Uterus (tissue), 4 donors: ENCODE measurements around the gene RAB42. TPM values are rescaled to one million over a fixed set of nuclear protein-coding genes. Genes with fewer than 3 reads are reported as not detected.
"Not testable (repeated sequence)": the region's sequence is repeated elsewhere in the genome, so short reads cannot be mapped to it uniquely, and the experiment has no call there.

ENCODE experiments used
- DNase-seq, 2 donors: peaks; one replicate each; pipeline ENCODE4 v3.0.0-alpha.2; 2019 to 2020
- H3K27ac ChIP-seq, 2 donors: fragments of 200-600 bp; sonication (generic); 1 replicate in 1 of 2; 2 replicates in 1 of 2; pipeline ENCODE4 v1.5.1; 2016 to 2018
- H3K27me3 ChIP-seq, 2 donors: fragments of 200-600 bp; sonication (generic); one replicate each; pipeline ENCODE4 v1.5.1; 2018 to 2019; ENCODE audit warnings: control low read depth in 1 of 2
- H3K36me3 ChIP-seq, 2 donors: fragments of 200-600 bp; sonication (generic); one replicate each; pipeline ENCODE4 v1.5.1; 2019; ENCODE audit warnings: control low read depth in 1 of 2
- H3K4me1 ChIP-seq, 2 donors: fragments of 200-600 bp; sonication (generic); one replicate each; pipeline ENCODE4 v1.5.1; 2018 to 2019; ENCODE audit warnings: control low read depth in 1 of 2
- H3K4me3 ChIP-seq, 2 donors: fragments of 200-600 bp; sonication (generic); 1 replicate in 1 of 2; 2 replicates in 1 of 2; pipeline ENCODE4 v1.5.1; 2018 to 2019; ENCODE audit warnings: mild to moderate bottlenecking in 1 of 2
- H3K9me3 ChIP-seq, 2 donors: fragments of 200-600 bp; sonication (generic); one replicate each; pipeline ENCODE4 v1.5.1; 2019; ENCODE audit warnings: control low read depth in 1 of 2
- POLR2A ChIP-seq, 2 donors: fragments of 450-650 bp; IDR thresholded peaks; one replicate each; pipeline ENCODE4 v1.6.1; 2016; ENCODE audit warnings: antibody characterized with exemption in 2 of 2, mild to moderate bottlenecking in 1 of 2, moderate library complexity in 1 of 2
- intact Hi-C: fragments of 100-400 bp; cut with DNase I; formaldehyde crosslinking; loops from one replicate; pipeline ENCODE4 v1.15.1; 2023; ENCODE audit warnings: low total_unique reads
- total RNA-seq, 4 donors: library from RNA; depleted of rRNA in 3 of 4; stranded (reverse); fragments of >200 nt in 3 of 4; gene quantifications; one replicate each; pipeline versions ENCODE4 v1.1.0 to v1.2.4, GENCODE V29; 2014 to 2023
- TF ChIP-seq, protein P1 (sequence below), 4 experiments: fragments of 200-600 bp in 2 of 4; fragments of 450-650 bp in 2 of 4; sonication (generic) in 2 of 4; IDR thresholded peaks; one replicate each; pipeline ENCODE4 v1.5.1; 2016 to 2019; ENCODE audit warnings: antibody characterized with exemption in 4 of 4, mild to moderate bottlenecking in 2 of 4, moderate library complexity in 1 of 4
- donor health status: DM: yes; HTN: yes; CAD: no.

The RAB42 gene
- total RNA-seq, 4 donors from 2014 or later: 3.0 to 15.6 TPM; not detected in 2

DNA sequence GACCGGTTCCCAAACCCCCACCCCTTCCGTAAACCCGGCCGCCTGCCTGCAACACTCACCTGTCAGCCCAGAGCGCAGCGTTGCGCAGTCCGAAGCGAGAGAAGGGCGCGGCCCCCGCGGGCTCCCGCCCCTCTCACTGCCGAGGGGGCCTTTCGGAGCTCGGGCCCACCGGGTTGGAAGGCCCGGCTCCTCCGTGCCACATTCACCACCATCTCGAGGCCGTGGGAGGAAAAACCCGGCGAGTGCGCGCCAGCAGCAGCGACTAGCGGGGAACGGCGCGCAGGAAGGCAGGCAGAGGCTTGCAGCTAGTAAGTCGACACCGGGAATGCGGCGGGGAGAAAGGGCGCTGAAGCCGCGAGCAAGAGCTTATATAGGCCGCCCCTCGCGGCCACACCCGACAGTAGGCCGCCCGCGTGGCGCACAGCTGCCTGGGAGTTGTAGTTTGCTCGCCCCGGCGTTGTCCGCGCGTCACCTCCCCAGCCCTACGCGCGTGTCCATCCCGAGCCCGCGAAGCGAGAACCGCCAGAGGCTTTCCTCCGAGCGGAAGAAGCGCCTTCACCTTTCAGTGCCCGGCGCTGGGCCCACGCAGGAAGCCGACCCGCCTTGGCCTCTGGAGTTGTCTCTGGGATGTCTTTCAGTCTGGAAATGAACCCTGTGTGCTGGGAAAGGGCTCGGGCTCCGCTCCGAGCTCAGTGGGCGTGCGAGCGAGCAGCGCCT, 10.4 kb upstream of the RAB42 start:
- no peaks in the 10 kb centered on the region for H3K27me3 ChIP-seq
- DNase-seq: peak; percentile 96
- H3K27ac ChIP-seq: peak overlapping the region; percentile 90 to 94
- intact Hi-C loops: no loop called here
- no peaks in the 10 kb centered on the region for H3K4me1 ChIP-seq
- no peaks in the 10 kb centered on the region for H3K36me3 ChIP-seq
- TF ChIP-seq POLR2A (IDR thresholded peaks at IDR 0.05): peak; percentile 80 to 91
- TF ChIP-seq, protein P1, sequence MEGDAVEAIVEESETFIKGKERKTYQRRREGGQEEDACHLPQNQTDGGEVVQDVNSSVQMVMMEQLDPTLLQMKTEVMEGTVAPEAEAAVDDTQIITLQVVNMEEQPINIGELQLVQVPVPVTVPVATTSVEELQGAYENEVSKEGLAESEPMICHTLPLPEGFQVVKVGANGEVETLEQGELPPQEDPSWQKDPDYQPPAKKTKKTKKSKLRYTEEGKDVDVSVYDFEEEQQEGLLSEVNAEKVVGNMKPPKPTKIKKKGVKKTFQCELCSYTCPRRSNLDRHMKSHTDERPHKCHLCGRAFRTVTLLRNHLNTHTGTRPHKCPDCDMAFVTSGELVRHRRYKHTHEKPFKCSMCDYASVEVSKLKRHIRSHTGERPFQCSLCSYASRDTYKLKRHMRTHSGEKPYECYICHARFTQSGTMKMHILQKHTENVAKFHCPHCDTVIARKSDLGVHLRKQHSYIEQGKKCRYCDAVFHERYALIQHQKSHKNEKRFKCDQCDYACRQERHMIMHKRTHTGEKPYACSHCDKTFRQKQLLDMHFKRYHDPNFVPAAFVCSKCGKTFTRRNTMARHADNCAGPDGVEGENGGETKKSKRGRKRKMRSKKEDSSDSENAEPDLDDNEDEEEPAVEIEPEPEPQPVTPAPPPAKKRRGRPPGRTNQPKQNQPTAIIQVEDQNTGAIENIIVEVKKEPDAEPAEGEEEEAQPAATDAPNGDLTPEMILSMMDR (IDR thresholded peaks at IDR 0.05): peak; percentile 6 to 54 (median 13)
- no peaks in the 10 kb centered on the region for H3K9me3 ChIP-seq
- H3K4me3 ChIP-seq: peak overlapping the region; percentile 84 to 99

DNA sequence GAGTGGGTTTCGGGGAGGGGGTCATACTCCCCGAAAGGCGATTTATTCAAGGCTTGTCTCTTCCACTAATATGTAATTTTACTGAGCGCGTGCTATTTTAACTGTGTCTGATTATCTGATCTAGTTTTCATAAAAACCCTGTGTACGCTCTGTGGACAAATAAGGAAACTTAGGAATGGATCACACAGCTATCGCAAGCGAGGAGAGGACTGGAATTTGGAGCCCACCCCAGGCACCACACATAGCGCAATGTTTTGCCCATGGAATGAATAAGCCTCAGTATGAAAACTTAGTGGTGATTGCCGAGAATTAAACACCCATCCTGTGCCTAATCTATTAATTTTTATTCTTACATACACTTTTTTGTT, 9.8 kb upstream of the RAB42 start:
- no peaks in the 10 kb centered on the region for H3K9me3 ChIP-seq
- TF ChIP-seq, protein P1 (IDR thresholded peaks at IDR 0.05): no peak
- TF ChIP-seq POLR2A (IDR thresholded peaks at IDR 0.05): no peak
- H3K36me3 ChIP-seq: no peaks in the 10 kb centered on the region
- peak overlapping the region; percentile 90 to 94 for H3K27ac ChIP-seq
- peak overlapping the region; percentile 84 to 99 for H3K4me3 ChIP-seq
- intact Hi-C loops: no loop called here
- no peaks in the 10 kb centered on the region for H3K4me1 ChIP-seq
- H3K27me3 ChIP-seq: no peaks in the 10 kb centered on the region
- no peak for DNase-seq

DNA sequence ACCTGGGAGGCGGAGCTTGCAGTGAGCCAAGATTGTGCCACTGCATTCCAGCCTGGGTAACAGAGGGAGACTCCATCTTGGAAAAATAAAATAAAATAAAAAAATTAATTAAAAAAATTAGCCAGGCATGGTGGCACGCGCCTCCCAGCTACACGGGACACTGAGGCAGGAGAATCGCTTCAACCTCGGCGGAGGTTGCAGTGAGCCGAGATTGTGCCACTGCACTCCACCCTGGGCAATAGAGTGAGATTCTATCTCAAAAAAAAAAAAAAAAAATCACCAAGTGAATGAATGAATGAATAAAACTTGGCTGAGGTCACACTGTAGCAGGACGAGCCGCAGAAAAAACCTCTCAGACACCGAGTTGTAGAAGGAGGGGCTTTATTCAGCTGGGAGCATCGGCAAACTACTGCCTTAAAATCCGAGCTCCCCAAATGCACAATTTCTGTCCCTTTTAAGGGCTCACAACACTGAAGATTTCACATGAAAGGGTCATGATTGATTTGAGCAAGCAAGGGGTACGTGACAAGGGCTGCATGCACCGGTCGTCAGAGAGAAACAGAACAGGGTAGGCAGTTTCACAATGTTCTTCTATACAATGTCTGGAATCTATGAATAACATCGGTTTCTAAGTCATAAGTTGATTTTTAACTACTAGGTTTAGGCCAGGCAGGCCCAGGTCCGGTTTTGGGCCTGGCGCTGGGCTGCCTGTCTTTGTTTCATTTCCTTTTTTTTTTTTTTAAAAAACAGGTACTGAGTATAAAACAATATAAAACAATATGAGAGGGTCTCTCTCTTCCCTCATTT, 5.3 kb upstream of the RAB42 start:
- H3K4me1 ChIP-seq, H3K4me3 ChIP-seq, H3K36me3 ChIP-seq, H3K27me3 ChIP-seq, intact Hi-C loops, H3K9me3 ChIP-seq, H3K27ac ChIP-seq, DNase-seq: not testable (repeated sequence)

DNA sequence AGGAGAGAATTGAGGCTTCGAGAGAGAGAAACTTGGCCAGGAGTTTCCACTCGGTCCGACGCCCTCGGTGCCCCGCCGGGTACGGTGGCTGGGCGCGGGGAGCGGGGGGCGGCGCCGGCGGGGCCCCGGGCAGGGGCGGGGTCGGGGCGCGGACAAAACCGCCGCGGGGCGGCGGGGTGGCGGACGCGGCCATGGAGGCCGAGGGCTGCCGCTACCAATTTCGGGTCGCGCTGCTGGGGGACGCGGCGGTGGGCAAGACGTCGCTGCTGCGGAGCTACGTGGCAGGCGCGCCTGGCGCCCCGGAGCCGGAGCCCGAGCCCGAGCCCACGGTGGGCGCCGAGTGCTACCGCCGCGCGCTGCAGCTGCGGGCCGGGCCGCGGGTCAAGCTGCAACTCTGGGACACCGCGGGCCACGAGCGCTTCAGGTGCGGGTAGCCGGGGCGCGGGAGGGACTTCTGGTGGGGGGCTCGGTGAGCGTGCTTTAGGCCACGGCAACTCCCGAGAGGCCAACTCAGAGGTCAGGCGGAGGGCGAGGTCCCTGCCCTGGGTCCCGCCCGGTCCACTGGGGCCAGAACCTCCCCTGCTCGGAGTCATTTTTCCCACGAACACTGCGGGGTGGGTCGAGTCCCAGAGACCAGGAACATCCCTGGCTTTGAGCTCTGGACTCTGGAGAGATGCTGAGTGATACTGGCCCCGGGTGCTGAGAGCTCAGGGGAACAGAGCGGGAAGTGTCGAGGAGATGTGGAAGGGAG, 431 bp downstream of the RAB42 start:
- DNase-seq: peak in 1 of 2 donors; percentile 26
- Histone ChIP-seq H3K36me3 (no peaks in the 10 kb centered on the region), H3K4me3 (peak overlapping the region; percentile 30 to 47), H3K4me1 (no peaks in the 10 kb centered on the region), H3K27ac (peak overlapping the region; percentile 26 to 52), H3K9me3 (no peaks in the 10 kb centered on the region), H3K27me3 (no peaks in the 10 kb centered on the region)
- intact Hi-C loops: no loop called here
- TF ChIP-seq POLR2A (IDR thresholded peaks at IDR 0.05): no peak
- TF ChIP-seq, protein P1 (IDR thresholded peaks at IDR 0.05): no peak

DNA sequence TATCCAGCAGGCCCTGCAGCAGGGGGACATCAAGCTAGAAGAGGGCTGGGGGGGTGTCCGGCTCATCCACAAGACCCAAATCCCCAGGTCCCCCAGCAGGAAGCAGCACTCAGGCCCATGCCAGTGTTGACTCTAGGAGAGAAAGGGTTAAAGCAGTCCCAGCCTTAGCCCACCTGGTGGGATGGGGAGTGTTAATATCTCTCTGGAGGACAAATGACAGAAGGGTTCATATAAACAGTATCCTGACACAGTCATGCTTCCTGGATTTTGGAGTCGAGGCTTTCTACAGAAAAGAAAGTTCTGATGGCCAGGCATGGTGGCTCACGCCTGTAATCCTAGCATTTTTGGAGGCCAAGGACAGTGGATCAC, 1.9 kb downstream of the RAB42 start:
- intact Hi-C loops, H3K27me3 ChIP-seq, H3K9me3 ChIP-seq, H3K27ac ChIP-seq, H3K4me1 ChIP-seq, H3K4me3 ChIP-seq, DNase-seq, H3K36me3 ChIP-seq: not testable (repeated sequence)

DNA sequence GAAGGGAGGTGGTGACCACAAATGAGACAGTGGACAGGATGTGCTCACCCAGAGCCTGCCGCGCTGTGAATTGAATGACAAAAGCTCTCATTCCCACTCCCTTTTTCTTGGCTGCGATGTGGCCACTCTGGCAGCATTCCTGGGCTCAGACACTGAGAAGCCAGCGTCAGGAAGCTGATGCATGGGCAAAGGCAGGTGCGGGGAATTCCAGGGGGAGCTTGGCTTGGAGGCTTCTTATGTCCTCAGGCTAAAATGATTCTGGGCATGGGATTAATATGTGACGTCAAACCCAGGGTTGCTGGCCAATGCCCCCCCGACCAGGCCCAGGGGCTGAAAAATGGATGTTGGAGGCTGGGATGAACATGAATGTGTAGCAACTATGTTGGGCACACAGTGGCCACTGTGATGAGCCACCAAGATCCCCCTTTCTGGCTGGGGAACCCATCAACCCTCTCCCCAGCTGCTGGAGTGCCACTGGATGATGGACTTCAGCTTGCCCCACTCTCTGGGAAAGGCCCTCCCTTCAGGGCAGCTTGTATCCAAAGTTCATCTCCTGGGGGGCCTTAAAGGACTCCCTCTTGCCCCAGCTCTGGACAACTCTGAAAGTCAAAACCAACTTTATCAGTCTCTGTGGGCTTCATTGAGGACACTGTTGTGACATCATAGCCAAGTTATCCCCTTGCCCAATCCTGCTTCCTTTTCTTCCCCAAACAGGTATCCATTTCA, 2.8 kb downstream of the RAB42 start:
- H3K27me3 ChIP-seq, intact Hi-C loops, H3K27ac ChIP-seq, H3K36me3 ChIP-seq, H3K9me3 ChIP-seq, H3K4me1 ChIP-seq, DNase-seq, H3K4me3 ChIP-seq: not testable (repeated sequence)
